GM19099 (cell line): ENCODE results near the gene ZBTB49.

Source experiments
- POLR2A ChIP-seq: IDR thresholded peaks from 3 replicates; pipeline ENCODE4 v1.6.1; 2011; ENCODE audit warnings: low read depth; ENCODE audit not compliant: insufficient read length; ENCODE audit errors: extremely low read depth

ZBTB49 gene

DNA sequence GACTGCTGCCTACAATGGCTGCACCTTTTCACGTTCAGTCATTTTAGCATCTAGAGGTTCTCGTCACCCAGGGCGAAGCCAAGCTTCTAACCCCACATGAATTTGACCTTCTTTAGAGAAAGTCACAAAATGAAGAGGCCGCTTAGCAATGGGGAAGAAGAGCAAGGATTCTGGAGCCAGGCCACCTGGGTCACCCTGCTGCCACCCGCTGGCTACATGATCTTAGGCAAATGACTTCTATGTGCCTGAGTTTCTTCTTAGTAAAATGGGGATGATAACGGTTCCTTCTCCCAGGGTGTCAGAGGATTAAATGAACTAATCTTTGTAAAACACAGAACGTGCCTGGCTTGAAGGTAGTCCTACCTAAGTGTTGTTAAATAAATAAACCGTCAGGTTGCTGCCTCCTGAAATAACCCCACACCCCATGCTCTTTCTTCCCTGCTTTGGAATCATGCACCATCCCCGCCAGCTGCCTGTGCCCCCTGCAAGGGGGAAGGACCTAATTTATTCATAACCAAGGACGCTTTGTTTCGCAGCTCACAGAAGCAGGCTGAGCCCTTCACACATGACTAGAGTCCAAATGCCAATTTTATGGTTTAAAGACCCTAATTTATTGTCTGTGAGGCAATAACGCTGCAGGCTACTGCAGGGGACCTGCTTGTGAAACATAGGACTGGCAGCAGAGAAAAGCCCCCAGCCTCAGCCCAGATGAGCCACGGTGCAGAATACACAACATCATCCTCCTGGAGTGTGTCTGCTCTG, 68.2 kb downstream of the ZBTB49 start:
- no peak for TF ChIP-seq POLR2A

- TF ChIP-seq POLR2A: no peak
These were observed 71.8 kb downstream of the ZBTB49 start for GRCh38 chr4:4361883-4362282.

DNA sequence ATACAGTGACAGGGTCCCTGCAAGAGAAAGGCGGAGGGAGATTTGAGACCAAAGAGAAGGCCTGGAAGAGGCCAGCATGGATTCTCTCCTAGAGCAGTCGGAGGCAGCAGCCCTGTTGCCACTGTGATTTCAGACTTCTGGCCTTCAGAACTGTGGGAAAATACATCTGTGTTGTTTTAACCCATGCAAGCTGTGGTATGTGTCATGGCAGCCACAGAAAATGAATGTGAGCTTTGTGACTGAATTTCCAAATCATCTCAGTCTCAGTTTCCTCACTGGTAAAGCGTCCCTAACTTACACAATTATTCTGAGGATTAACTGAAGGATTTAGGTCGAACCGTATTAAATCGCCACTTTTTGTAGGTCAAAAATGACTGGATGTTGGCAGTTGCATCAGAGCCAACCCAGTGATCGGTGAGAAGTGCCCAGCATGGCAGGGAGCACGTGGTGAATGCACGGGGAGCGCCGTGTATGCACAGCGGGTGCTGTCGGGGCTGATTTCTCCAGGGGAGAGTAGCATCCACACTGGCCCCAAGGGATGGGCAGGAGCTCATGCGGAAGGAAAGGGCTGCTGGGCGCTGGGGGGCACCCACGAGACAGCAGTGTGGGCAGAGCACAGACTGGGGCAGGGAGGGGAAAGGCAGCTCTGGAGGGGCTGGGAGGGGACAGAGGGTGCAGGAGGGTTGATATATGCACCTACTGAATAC, 73.1 kb downstream of the ZBTB49 start:
- TF ChIP-seq POLR2A: no peak

DNA sequence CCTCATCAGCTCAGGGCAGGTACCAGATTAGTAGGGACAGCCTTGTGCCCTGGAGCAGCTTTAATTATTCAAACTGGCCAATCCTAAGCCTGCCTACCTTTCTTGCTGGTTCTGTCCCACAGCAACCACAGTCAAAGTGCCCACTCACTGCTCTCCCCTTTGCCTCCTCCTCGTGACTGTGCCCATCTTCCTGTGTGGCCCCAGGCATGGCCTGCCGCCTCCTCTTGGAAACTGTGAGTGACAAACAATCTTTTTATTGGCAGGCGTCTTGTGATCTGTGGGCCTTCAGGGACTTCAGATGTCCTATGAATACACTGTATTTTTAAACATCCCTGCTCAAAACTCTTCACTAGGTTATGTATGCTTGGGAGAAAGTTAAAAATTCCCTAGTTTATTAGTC, 74.0 kb downstream of the ZBTB49 start:
- TF ChIP-seq POLR2A: no peak

GRCh38 chr4:4364486-4365208, 74.6 kb downstream of the ZBTB49 start:
- TF ChIP-seq POLR2A: no peak

DNA sequence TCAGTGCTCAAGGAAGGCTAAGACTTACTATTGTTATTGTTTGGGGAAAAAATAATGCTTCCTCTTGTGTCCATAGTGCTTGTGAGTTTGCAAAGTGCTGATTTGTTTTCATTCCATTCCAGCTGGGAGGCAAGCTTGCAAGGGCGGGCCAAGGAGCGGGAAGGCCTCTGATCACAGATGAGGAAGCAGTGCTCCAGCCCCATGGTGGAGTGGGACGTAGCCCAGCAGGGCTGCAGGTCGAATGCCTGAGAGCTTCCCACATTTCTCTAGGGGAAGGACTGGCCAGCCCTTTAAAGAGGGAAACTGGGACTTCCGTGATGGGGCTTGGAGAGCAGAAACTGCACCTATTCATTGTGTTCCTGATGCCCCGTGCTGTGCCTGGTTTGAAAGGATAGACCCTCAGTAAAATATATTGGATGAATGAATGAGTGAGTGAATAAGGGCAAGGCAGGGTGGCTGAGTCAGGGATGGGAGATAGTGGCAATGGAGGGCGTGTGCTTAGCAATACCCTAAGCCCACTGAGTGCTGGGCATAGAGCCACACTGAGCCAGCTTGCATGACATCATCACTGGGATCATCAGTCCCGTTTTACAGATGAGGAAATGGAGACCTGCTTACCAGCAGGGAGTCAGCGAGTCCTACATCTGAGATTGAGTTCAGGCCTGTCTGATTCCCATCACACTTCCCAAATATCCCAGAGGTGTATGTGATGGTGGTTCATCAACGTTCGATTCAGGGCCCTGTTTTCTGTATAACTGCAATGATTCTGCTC, 78.9 kb downstream of the ZBTB49 start:
- no peak for TF ChIP-seq POLR2A
